ENCODE measurements around the gene IL12RB2. TPM values are rescaled to one million over a fixed set of nuclear protein-coding genes. Genes with fewer than 3 reads are reported as not detected.

The IL12RB2 gene
- polyA plus RNA-seq, 1 experiment: not detected

DNA sequence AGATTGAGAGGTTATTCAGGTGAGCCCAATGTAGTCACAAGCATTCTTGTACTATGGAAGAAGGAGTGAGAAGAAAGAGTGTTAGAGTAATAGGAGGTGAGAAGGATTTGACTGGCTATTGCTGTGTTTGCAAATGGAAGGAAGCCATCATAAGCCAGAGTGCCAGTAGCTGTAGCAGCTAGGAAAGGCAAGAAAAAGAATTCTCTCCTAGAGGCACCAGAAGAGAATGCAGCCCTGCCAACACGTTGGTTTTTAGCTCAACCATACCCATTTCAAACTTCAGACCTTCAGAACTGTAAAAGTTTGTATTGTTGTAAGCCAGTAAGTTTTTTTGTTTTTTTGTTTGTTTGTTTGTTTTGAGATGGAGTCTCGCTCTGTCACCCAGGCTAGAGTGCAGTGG is 8.9 kb upstream of the IL12RB2 start:
- no peak for DNase-seq (ENCODE audit: low read depth)
- ChIA-PET POLR2A (no interaction called here), CTCF (interaction anchor here (0.6 kb wide), 1 partner anchor 358 kb away, joined by 3 read pairs; no protein-coding TSS in a partner anchor)
- Histone ChIP-seq H3K36me3 (ENCODE audit: control insufficient read depth, insufficient read depth, low read length) (no peaks in the 10 kb centered on the region), H3K4me3 (ENCODE audit: low read depth, low read length) (no peak overlapping the region), H3K27me3 (ENCODE audit: control insufficient read depth, insufficient read depth, low read length) (no peaks in the 10 kb centered on the region; the same call in 1 of the 2 replicates)
- TF ChIP-seq, protein P1, sequence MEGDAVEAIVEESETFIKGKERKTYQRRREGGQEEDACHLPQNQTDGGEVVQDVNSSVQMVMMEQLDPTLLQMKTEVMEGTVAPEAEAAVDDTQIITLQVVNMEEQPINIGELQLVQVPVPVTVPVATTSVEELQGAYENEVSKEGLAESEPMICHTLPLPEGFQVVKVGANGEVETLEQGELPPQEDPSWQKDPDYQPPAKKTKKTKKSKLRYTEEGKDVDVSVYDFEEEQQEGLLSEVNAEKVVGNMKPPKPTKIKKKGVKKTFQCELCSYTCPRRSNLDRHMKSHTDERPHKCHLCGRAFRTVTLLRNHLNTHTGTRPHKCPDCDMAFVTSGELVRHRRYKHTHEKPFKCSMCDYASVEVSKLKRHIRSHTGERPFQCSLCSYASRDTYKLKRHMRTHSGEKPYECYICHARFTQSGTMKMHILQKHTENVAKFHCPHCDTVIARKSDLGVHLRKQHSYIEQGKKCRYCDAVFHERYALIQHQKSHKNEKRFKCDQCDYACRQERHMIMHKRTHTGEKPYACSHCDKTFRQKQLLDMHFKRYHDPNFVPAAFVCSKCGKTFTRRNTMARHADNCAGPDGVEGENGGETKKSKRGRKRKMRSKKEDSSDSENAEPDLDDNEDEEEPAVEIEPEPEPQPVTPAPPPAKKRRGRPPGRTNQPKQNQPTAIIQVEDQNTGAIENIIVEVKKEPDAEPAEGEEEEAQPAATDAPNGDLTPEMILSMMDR (IDR thresholded peaks at IDR 0.05; ENCODE audit: insufficient read depth, low read depth, low read length): no peak

DNA sequence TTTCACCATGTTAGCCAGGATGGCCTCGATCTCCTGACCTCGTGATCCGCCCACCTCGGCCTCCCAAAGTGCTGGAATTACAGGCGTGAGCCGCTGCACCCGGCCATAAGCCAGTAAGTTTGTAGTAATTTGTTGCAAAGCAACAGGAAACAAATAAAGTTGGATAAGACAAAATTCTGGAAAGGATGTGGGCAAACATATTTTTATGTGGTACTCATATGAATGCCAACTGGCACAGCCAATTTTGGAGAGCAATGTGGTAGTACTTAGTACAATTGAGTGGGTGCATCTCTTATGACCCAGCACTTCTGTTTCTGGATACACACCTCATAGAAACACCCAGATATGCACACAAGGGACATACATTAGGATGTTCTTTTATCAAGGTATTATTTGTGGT is 8.4 kb upstream of the IL12RB2 start:
- ChIA-PET CTCF (no interaction called here), POLR2A (no interaction called here)
- H3K36me3 ChIP-seq (ENCODE audit: control insufficient read depth, insufficient read depth, low read length): no peaks in the 10 kb centered on the region
- H3K27me3 ChIP-seq (ENCODE audit: control insufficient read depth, insufficient read depth, low read length): no peaks in the 10 kb centered on the region; the same call in 1 of the 2 replicates
- TF ChIP-seq, protein P1 (IDR thresholded peaks at IDR 0.05; ENCODE audit: insufficient read depth, low read depth, low read length): no peak
- DNase-seq (ENCODE audit: low read depth): no peak
- H3K4me3 ChIP-seq (ENCODE audit: low read depth, low read length): no peak overlapping the region

DNA sequence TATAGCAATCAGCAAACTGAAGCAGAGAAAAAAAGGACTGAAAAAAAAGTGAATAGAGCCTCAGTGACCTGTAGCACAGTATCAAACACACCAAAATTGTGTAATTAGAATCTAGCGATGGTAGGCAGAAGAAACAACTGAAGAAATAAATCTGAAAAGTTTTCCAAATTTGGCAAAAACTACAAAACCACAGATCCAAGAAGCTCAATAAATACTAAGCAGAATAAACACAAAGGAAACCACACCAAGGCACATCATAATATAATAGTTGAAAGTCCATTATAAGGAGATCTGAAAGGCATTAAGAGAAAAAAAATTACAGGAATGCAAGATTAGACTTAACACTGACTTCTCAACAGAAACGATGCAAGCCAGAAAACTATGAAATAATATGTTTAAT is 7.1 kb upstream of the IL12RB2 start:
- ChIA-PET POLR2A (no interaction called here), CTCF (interaction anchor here (0.7 to 1.2 kb wide), 2 partner anchors 87 to 612 kb away, joined by 3 read pairs; no protein-coding TSS in a partner anchor)
- Histone ChIP-seq H3K36me3 (ENCODE audit: control insufficient read depth, insufficient read depth, low read length) (no peaks in the 10 kb centered on the region), H3K27me3 (ENCODE audit: control insufficient read depth, insufficient read depth, low read length) (no peaks in the 10 kb centered on the region; the same call in 1 of the 2 replicates), H3K4me3 (ENCODE audit: low read depth, low read length) (no peak overlapping the region)
- TF ChIP-seq, protein P1 (IDR thresholded peaks at IDR 0.05; ENCODE audit: insufficient read depth, low read depth, low read length): no peak
- DNase-seq (ENCODE audit: low read depth): no peak

DNA sequence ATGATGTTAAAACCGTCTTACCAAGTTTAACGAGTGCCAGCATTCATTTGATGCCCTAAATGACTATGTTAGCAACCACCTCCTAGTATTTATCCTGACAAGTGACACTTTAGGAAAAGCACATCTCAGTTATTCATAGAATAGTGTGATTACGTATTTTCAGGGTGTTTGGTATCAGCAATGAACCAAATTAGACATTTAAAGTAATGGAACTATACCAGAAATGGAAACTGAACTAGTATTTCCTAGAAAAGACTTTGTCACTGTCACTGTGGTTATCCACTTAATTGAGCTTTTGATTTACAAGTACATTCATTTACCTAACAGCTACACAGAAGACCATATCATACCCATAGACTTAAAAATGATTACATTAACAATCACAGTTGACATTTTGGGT is 3.6 kb upstream of the IL12RB2 start:
- POLR2A ChIA-PET: no interaction called here
- Histone ChIP-seq H3K36me3 (ENCODE audit: control insufficient read depth, insufficient read depth, low read length) (no peaks in the 10 kb centered on the region), H3K27me3 (ENCODE audit: control insufficient read depth, insufficient read depth, low read length) (peaks cover 13% of the 10 kb centered on the region), H3K4me3 (ENCODE audit: low read depth, low read length) (no peak overlapping the region)
- CTCF ChIA-PET: no interaction called here
- DNase-seq (ENCODE audit: low read depth): no peak
- TF ChIP-seq, protein P1 (IDR thresholded peaks at IDR 0.05; ENCODE audit: insufficient read depth, low read depth, low read length): no peak

DNA sequence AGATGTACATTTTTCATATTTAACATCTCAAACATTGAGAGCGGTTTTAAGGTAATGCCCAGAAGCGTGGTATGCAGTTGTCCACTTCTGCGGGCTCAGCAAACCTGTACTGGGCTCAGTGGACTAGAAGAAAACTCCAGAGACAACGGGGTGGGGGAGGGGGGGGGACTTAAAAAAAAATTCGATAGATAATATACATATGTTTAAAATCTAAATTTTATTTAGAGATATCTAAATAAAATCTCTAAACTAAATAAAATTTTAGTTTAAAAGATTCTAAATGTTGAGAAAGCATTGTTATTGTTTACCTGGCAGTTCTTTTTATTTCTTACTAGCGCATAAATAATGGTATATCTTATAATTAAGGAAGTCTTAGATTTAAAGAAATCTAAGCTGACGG is 1.1 kb upstream of the IL12RB2 start:
- DNase-seq (ENCODE audit: low read depth): no peak
- TF ChIP-seq, protein P1 (IDR thresholded peaks at IDR 0.05; ENCODE audit: insufficient read depth, low read depth, low read length): no peak
- POLR2A ChIA-PET: no interaction called here
- no peak overlapping the region for H3K4me3 ChIP-seq (ENCODE audit: low read depth, low read length)
- no peaks in the 10 kb centered on the region for H3K36me3 ChIP-seq (ENCODE audit: control insufficient read depth, insufficient read depth, low read length)
- CTCF ChIA-PET: no interaction called here
- H3K27me3 ChIP-seq (ENCODE audit: control insufficient read depth, insufficient read depth, low read length): peaks cover 13% of the 10 kb centered on the region
